Measurements from ENCODE around the gene SUMO2.
"Not testable (repeated sequence)": the region's sequence is repeated elsewhere in the genome, so short reads cannot be mapped to it uniquely, and the experiment has no call there.

Gene SUMO2

DNA sequence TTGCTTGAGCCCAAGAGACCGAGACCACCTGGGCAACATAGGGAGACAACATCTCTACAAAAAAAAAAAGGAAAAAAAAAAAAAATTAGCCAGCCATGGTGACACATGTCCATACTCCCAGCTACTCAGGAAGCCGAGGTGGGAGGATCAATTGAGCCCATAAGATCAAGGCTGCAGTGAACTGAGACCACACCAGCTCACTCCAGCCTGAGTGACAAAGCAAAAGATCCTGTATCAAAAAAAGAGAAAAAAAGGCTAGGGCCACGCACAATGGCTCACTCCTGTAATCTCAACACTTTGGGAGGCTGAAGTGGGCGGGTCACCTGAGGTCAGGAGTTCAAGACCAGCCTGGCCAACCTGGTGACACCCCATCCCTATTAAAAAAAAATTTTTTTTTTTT is 13.8 kb downstream of the SUMO2 start:
- H3K4me3 Mint-ChIP-seq: no peak overlapping the region
- no peak overlapping the region for H3K27ac Mint-ChIP-seq
- H3K27me3 Mint-ChIP-seq (ENCODE audit: low read depth): no peaks in the 10 kb centered on the region
- H3K4me1 Mint-ChIP-seq (ENCODE audit: low read depth): peaks cover 5% of the 10 kb centered on the region
- no peak for DNase-seq (ENCODE audit: low spot score)
- H3K36me3 Mint-ChIP-seq (ENCODE audit: low read depth): peaks cover 41% of the 10 kb centered on the region
- H3K9me3 Mint-ChIP-seq: no peaks in the 10 kb centered on the region

DNA sequence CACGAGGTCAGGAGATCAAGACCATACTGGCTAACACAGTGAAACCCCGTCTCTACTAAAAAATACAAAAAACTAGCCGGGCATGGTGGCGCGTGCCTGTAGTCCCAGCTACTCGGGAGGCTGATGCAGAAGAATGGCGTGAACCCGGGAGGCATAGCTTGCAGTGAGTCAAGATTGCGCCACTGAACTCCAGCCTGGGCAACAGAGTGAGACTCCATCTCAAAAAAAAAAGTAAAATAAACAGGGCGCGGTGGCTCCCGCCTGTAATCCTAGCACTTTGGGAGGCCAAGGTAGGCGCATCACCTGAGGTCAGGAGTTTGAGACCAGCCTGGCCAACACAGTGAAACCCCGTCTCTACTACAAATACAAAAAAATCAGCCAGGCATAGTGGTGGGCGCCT is 18.2 kb downstream of the SUMO2 start:
- H3K4me1 Mint-ChIP-seq (ENCODE audit: low read depth); H3K27me3 Mint-ChIP-seq (ENCODE audit: low read depth); H3K9me3 Mint-ChIP-seq; DNase-seq (ENCODE audit: low spot score); H3K4me3 Mint-ChIP-seq; H3K27ac Mint-ChIP-seq: not testable (repeated sequence)
- H3K36me3 Mint-ChIP-seq (ENCODE audit: low read depth): peaks cover 25% of the 10 kb centered on the region

DNA sequence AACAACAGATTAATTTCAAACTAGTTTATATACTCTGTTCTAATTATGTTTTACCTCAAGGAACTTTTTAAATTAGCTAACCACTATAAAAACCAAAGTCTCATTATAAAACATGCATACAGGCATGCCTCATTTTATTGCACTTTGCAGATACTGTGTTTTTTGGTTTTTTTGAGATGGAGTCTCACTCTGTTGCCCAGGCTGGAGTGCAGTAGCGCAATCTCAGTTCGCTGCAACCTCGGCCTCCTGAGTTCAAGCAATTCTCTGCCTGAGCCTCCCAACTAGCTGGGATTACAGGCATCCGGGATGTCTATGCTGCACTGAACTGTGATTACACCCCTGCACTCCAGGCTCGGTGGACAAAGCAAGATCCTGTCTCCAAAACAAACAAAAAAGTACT is 19.7 kb downstream of the SUMO2 start:
- H3K27ac Mint-ChIP-seq: no peak overlapping the region
- H3K36me3 Mint-ChIP-seq (ENCODE audit: low read depth): peaks cover 20% of the 10 kb centered on the region
- no peaks in the 10 kb centered on the region for H3K4me1 Mint-ChIP-seq (ENCODE audit: low read depth)
- no peak overlapping the region for H3K4me3 Mint-ChIP-seq
- H3K9me3 Mint-ChIP-seq: no peaks in the 10 kb centered on the region
- no peak for DNase-seq (ENCODE audit: low spot score)
- no peaks in the 10 kb centered on the region for H3K27me3 Mint-ChIP-seq (ENCODE audit: low read depth)

DNA sequence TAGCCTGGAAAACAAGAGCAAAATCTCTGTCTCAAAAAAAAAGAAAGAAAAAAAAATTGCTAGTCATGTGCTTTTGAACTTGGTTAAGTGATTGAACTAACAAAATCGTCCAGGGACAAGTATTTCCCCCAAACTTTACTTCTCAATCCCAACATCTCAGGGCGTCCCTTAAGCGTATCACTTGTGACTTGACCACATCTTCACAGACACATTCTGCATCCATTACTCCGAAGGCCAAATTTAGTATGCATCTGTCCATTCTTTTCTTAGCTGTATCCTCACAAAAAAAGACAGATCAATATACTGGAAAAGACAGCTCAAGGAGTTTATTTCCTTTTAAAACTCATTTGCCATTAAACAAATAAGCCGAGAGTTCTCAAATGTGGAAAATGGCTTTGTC is 22.5 kb downstream of the SUMO2 start:
- no peak overlapping the region for H3K4me3 Mint-ChIP-seq
- H3K36me3 Mint-ChIP-seq (ENCODE audit: low read depth): peaks cover 10% of the 10 kb centered on the region
- H3K27ac Mint-ChIP-seq: no peak overlapping the region
- DNase-seq (ENCODE audit: low spot score): no peak
- H3K27me3 Mint-ChIP-seq (ENCODE audit: low read depth): no peaks in the 10 kb centered on the region
- H3K4me1 Mint-ChIP-seq (ENCODE audit: low read depth): peaks cover 6% of the 10 kb centered on the region
- H3K9me3 Mint-ChIP-seq: no peaks in the 10 kb centered on the region

GRCh38 chr17:75159196-75160031 is 23.3 kb downstream of the SUMO2 start:
- H3K4me1 Mint-ChIP-seq (ENCODE audit: low read depth): peaks cover 13% of the 10 kb centered on the region
- no peaks in the 10 kb centered on the region for H3K27me3 Mint-ChIP-seq (ENCODE audit: low read depth)
- no peak for DNase-seq (ENCODE audit: low spot score)
- no peak overlapping the region for H3K27ac Mint-ChIP-seq
- no peaks in the 10 kb centered on the region for H3K9me3 Mint-ChIP-seq
- H3K36me3 Mint-ChIP-seq (ENCODE audit: low read depth): peaks cover 6% of the 10 kb centered on the region
- H3K4me3 Mint-ChIP-seq: no peak overlapping the region

- DNase-seq (ENCODE audit: low spot score); H3K4me3 Mint-ChIP-seq; H3K27ac Mint-ChIP-seq; H3K27me3 Mint-ChIP-seq (ENCODE audit: low read depth); H3K36me3 Mint-ChIP-seq (ENCODE audit: low read depth); H3K9me3 Mint-ChIP-seq: not testable (repeated sequence)
- H3K4me1 Mint-ChIP-seq (ENCODE audit: low read depth): peaks cover 13% of the 10 kb centered on the region
Measured at GRCh38 chr17:75158480-75158879, 24.3 kb downstream of the SUMO2 start.

GRCh38 chr17:75155191-75155601 is 27.6 kb downstream of the SUMO2 start:
- Mint-ChIP-seq H3K27me3 (ENCODE audit: low read depth) (no peaks in the 10 kb centered on the region), H3K4me3 (peak overlapping the region; percentile 38), H3K36me3 (ENCODE audit: low read depth) (peaks cover 12% of the 10 kb centered on the region), H3K27ac (peak overlapping the region; percentile 87), H3K9me3 (no peaks in the 10 kb centered on the region), H3K4me1 (ENCODE audit: low read depth) (peaks cover 30% of the 10 kb centered on the region)
- DNase-seq (ENCODE audit: low spot score): no peak

DNA sequence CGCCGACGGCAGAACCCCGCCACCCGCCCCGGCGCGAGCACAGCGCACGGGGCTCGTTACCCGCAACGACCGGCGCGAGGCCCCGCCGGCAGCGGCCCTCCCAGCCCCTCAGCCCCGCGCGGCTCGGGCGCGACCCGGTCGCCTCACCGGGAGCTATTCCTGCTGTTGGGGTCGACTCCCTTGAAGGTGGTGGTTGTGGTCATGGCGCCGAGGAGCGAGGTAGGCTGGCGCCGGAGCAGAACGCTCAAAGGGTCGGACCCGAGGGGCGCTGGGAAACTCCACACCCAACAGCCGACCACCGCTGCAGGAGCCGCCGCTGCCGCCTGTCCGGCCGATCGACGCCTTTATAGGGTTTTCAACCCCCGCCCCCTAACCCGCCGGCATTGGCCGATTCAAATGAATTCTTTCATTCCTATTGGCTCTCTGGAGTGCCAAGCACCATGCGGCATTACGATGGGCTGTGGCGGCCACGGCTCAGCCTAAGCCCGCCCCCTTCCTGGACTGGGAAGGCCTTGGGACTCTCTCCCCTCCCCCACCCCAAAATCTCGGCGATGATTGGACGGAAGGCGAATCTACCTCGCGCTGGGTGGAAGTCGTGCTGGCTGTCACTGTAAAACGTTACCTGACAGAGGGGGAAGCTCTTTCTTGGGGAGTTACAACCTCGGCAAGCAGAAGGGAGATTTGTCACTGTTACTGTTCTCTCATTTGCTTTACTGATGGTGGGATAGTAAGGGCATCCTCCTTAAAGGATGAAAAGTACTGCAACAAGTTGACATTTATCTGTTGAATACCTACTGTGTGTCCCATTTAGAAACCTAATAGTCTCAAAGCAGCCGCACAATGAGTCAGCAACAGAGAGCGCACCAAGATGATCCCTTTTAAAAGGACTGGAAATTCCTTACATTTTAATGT is 28.3 kb downstream of the SUMO2 start, which contains the start of gene JPT1:
Gene JPT1, minus strand, starts transcription at position 318 of the 912 bp plus-strand sequence. Its CDS starts 115 bp downstream, at position 203.
- Mint-ChIP-seq H3K27ac (peak within 1 kb of the TSS; percentile 95), H3K4me1 (ENCODE audit: low read depth) (peaks cover 34% of the 10 kb centered on the region), H3K4me3 (peak within 1 kb of the TSS; percentile 97), H3K27me3 (ENCODE audit: low read depth) (no peaks in the 10 kb centered on the region), H3K9me3 (no peaks in the 10 kb centered on the region), H3K36me3 (ENCODE audit: low read depth) (peaks cover 15% of the 10 kb centered on the region)
- peak; percentile 95 for DNase-seq (ENCODE audit: low spot score)

GRCh38 chr17:75153780-75154194 is 29.0 kb downstream of the SUMO2 start:
- Mint-ChIP-seq H3K27ac (peak overlapping the region; percentile 95), H3K36me3 (ENCODE audit: low read depth) (peaks cover 17% of the 10 kb centered on the region), H3K27me3 (ENCODE audit: low read depth) (no peaks in the 10 kb centered on the region), H3K4me3 (peak overlapping the region; percentile 97), H3K9me3 (no peaks in the 10 kb centered on the region), H3K4me1 (ENCODE audit: low read depth) (peaks cover 34% of the 10 kb centered on the region)
- DNase-seq (ENCODE audit: low spot score): peak; percentile 34

GRCh38 chr17:75152922-75153779 is 29.6 kb downstream of the SUMO2 start:
- peak; percentile 19 for DNase-seq (ENCODE audit: low spot score)

DNA sequence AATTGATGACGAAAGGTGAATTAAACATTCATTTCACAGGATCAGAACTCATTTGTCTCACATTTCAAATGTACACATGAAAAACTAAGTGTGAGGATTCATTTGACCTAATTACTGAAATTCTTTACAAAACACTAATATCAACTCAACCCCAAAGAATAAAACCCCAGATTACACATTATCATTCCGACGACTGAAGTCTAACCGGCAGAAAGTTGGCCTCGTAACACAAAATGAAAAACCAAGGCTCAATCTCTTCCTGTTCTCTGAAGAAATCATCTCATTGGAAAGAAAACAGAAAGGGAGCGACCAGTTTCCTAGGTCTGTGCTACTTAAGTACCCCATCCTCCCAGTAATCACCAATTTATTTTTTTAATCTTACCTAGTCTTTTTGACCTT is 30.2 kb downstream of the SUMO2 start:
- Mint-ChIP-seq H3K4me3 (peak overlapping the region; percentile 97), H3K9me3 (no peaks in the 10 kb centered on the region), H3K27me3 (ENCODE audit: low read depth) (no peaks in the 10 kb centered on the region)

More at GRCh38 chr17:75152922-75153779, 29.6 kb downstream of the SUMO2 start:
- H3K4me3 Mint-ChIP-seq: peak overlapping the region; percentile 97
- peaks cover 23% of the 10 kb centered on the region for H3K36me3 Mint-ChIP-seq (ENCODE audit: low read depth)
- peaks cover 37% of the 10 kb centered on the region for H3K4me1 Mint-ChIP-seq (ENCODE audit: low read depth)
- H3K27ac Mint-ChIP-seq: peak overlapping the region; percentile 95
- no peaks in the 10 kb centered on the region for H3K9me3 Mint-ChIP-seq
- H3K27me3 Mint-ChIP-seq (ENCODE audit: low read depth): no peaks in the 10 kb centered on the region

GRCh38 chr17:75151930-75152329 is 30.8 kb downstream of the SUMO2 start:
- Mint-ChIP-seq H3K27me3 (ENCODE audit: low read depth) (no peaks in the 10 kb centered on the region), H3K27ac (peak overlapping the region; percentile 23), H3K9me3 (no peaks in the 10 kb centered on the region), H3K36me3 (ENCODE audit: low read depth) (peaks cover 36% of the 10 kb centered on the region), H3K4me1 (ENCODE audit: low read depth) (peaks cover 41% of the 10 kb centered on the region), H3K4me3 (peak overlapping the region; percentile 97)
- no peak for DNase-seq (ENCODE audit: low spot score)

More for the DNA sequence above, 30.2 kb downstream of the SUMO2 start:
- Mint-ChIP-seq H3K27ac (peak overlapping the region; percentile 95), H3K36me3 (ENCODE audit: low read depth) (peaks cover 30% of the 10 kb centered on the region), H3K4me1 (ENCODE audit: low read depth) (peaks cover 39% of the 10 kb centered on the region)
- DNase-seq (ENCODE audit: low spot score): no peak

- H3K36me3 Mint-ChIP-seq (ENCODE audit: low read depth): peaks cover 51% of the 10 kb centered on the region
- H3K27ac Mint-ChIP-seq: peak overlapping the region; percentile 36
- no peak for DNase-seq (ENCODE audit: low spot score)
- no peaks in the 10 kb centered on the region for H3K27me3 Mint-ChIP-seq (ENCODE audit: low read depth)
- no peak overlapping the region for H3K4me3 Mint-ChIP-seq
- H3K4me1 Mint-ChIP-seq (ENCODE audit: low read depth): peaks cover 25% of the 10 kb centered on the region
- no peaks in the 10 kb centered on the region for H3K9me3 Mint-ChIP-seq
Measured at GRCh38 chr17:75147878-75148546, 34.7 kb downstream of the SUMO2 start.
